T-helper 1 cell (primary cell): ENCODE data around the gene RAPGEF2.

Source experiments
- DNase-seq, 5 donors: peaks; one replicate each; pipeline ENCODE4 v3.0.0-alpha.2; 2012 to 2020

Gene RAPGEF2

GRCh38 chr4:159334461-159334860, 231.6 kb downstream of the RAPGEF2 start:
- DNase-seq: no peak

- no peak for DNase-seq
Measured at GRCh38 chr4:159337041-159337440, 234.2 kb downstream of the RAPGEF2 start.

- DNase-seq: no peak
Measured at GRCh38 chr4:159341522-159341921, 238.6 kb downstream of the RAPGEF2 start.

GRCh38 chr4:159342374-159342773, 239.5 kb downstream of the RAPGEF2 start:
- DNase-seq: no peak

GRCh38 chr4:159343116-159343515, 240.2 kb downstream of the RAPGEF2 start:
- DNase-seq: no peak

- DNase-seq: no peak
Measured at GRCh38 chr4:159344877-159345276, 242.0 kb downstream of the RAPGEF2 start.

- DNase-seq: no peak
Measured at GRCh38 chr4:159346681-159347080, 243.8 kb downstream of the RAPGEF2 start.

GRCh38 chr4:159347813-159348212, 244.9 kb downstream of the RAPGEF2 start:
- no peak for DNase-seq

DNA sequence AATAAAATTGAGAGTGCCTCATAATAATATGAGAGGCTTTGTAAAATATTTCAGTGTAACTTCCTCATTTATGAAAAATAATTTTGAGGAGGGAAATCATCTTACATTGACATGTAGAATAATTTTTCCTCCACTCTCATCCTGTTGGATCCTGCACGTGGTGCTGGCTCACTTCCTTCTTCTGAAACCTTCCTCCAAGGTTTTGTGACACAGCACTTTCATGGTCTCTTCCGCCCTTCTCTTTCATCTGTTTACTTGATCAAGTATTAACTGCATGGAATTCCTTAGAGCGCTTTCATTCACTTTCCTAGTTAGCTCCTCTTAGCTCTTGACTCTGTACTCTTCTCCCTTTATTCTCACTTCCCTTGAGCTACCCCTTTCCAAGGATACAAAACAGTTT, 246.5 kb downstream of the RAPGEF2 start:
- DNase-seq: no peak

- DNase-seq: no peak
Measured at GRCh38 chr4:159352609-159353008, 249.7 kb downstream of the RAPGEF2 start.

- DNase-seq: no peak
Measured at GRCh38 chr4:159353422-159354116, 250.7 kb downstream of the RAPGEF2 start.

DNA sequence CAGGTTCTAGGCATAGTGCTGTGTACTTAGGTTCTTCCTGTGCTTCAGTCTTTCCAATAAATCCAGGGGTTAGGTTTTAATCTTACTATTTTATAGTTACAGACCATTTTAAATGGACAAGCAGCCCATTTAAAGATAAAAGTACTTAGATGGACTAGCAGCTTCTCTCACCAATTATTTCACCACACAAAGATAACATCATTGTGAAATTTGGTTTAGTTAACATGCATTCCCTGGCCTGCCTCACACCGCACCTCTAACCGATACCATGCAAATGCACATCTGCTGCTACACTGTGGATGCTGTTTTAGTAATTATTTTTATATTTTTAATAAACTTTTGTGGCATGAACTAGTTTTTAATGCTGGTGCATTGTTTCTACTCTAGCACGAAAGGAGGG, 252.6 kb downstream of the RAPGEF2 start:
- DNase-seq: no peak

GRCh38 chr4:159357350-159357749, 254.5 kb downstream of the RAPGEF2 start:
- no peak for DNase-seq

- DNase-seq: no peak
Measured at GRCh38 chr4:159358226-159358625, 255.3 kb downstream of the RAPGEF2 start.

DNA sequence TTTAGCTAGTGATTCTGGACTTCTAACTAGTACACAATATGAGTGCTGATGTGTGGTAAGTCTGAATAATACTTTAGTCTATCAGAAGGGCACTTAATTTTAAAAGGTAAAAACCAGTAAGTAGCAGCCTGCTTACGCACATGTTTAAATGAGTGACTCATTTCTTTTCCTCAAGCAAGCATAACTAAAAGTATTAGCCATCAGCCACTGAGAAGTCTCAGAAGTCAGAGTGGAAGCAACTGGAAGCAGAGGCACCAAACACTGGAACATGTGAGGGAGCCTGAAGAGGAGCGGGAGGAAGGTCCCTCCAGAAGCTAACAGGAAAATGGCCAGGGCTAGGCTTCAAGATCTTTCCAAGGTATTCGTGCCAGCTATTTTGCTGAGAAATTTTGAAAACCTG, 257.7 kb downstream of the RAPGEF2 start:
- no peak for DNase-seq

GRCh38 chr4:159363361-159363760, 260.5 kb downstream of the RAPGEF2 start:
- no peak for DNase-seq

- DNase-seq: no peak
Measured at GRCh38 chr4:159366966-159367780, 264.3 kb downstream of the RAPGEF2 start.

DNA sequence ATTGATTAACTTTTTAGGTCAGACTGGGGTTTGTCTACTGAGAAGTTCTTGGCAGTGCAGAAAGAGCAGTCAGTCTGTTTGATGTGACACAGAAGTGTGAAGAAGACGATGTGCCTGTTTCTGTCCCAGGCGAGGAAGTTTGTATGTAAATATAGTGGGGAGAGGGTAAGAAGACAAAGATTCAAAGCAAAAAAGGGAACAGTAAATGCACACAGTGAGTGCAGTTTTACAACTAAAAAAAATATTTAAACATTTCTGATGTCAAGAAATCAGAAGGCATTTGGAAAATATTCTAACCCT, 264.9 kb downstream of the RAPGEF2 start:
- no peak for DNase-seq

DNA sequence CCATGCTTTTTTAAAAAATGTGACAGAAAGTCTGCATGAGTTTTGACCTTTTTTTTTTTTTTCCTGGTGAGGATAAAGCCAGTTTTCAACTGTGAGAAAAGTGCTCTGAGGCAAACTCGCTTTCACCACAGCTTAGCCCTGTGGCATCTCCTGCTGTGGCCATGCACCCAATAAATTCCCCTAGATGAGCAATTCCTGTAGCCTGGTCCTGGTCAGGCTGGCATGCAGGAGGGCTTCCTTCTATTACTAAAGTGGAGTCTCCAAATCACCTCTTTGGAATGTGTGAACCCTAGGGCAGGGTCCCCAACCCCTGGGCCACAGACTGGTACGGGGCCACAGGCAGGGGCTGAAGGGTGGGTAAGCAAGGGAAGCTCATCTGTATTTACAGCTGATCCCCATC, 265.4 kb downstream of the RAPGEF2 start:
- no peak for DNase-seq

GRCh38 chr4:159369256-159369655, 266.4 kb downstream of the RAPGEF2 start:
- no peak for DNase-seq

GRCh38 chr4:159370286-159370685, 267.4 kb downstream of the RAPGEF2 start:
- peak in 1 of 5 donors; percentile 9 for DNase-seq

DNA sequence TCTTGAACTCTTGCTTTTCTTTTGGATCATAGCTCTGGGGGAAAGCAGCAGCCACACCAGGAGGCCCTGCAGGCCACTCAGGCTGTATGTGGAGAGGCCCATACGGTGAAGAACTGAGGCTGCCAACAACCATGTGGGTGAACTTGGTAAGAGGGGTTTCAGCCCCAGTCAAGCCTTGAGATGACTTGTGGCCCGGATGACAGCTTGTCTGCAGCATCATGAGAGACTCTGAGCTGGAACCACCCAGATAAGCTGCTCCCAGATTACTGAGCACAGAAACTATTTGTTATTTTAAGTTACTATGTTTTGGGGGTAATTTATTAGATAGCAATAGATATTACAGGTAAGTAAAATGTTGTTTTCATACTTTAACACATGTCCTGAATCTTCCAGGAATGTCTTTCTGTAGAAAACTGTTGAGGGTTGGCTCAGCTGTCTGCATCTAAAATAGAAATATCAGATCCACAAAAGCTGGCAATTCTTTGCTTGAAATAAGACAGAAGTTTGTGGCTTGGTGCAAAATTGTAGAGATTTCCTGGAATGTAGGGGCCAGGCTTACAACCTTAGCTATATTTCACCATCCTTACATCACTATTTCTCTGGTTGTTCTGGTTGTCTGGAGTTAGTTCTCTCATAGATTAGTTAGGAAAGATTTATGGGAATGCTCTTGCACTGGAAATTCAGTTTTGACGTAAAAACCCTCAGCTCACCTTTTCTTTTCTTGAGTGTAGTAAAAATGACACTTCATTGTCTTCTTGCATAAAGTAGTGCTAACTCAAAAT, 272.1 kb downstream of the RAPGEF2 start:
- DNase-seq: no peak

DNA sequence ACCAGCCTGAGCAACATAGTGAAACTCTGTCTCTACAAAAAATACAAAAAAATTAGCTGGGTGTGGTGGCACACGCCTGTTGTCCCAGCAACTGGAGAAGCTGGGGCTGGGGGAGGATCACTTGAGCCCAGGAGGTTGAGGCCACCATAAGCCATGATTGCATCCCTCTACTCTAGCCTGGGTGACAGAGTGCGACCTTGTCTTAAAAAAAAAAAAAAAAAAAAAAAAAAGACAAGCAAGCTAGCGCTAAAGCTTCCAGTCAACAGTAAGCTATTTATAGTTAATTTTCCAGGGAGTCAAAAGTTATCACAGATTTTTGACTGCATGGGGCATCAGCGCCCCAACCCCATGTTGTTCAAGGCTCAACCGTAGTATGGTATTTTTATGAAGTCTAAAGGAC, 273.4 kb downstream of the RAPGEF2 start:
- DNase-seq: no peak
